ENCODE results near the gene TSPAN15.
"Not testable (repeated sequence)": the region's sequence is repeated elsewhere in the genome, so short reads cannot be mapped to it uniquely, and the experiment has no call there.

Gene TSPAN15

DNA sequence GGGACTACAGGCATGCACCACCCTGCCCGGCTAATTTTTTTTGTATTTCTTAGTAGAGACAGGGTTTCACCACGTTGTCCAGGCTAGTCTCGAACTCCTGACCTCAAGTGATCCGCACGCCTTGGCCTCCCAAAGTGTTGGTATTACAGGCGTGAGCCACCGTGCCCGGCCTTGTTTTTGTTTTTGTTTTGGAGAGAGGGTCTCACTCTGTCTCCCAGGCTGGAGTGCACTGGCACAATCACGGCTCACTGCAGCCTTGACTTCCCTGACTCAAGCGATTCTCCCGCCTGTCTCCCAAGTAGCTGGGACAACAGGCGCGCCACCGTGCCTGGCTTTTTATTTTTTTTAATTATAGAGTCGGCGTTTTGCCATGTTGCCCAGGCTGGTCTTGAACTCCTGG lies 870 bp upstream of the TSPAN15 start:
- DNase-seq: not testable (repeated sequence)

DNA sequence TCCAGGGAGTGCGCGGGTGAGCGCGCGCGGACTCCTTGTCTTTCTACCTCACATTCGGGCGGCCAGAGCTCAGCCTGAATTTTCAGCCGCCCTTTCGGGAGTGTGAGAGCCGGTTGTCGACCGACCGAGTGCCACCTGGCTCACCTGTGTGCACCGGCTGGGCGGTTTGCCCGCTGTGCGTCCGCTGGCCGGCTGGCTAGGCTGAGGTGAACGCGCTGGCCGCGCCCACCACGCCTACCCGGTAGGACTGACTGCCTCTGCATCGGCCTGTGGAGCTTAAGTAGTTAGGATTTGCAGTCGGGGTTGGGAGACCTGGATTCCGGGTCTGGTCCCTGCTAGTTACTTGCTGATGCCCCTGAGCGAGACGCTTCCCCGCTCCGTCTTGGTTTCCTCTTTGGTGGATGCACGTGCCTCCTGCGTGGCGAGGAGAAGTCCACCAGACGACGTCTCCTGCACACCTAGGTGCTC lies 553 bp downstream of the TSPAN15 start:
- no peak for DNase-seq

DNA sequence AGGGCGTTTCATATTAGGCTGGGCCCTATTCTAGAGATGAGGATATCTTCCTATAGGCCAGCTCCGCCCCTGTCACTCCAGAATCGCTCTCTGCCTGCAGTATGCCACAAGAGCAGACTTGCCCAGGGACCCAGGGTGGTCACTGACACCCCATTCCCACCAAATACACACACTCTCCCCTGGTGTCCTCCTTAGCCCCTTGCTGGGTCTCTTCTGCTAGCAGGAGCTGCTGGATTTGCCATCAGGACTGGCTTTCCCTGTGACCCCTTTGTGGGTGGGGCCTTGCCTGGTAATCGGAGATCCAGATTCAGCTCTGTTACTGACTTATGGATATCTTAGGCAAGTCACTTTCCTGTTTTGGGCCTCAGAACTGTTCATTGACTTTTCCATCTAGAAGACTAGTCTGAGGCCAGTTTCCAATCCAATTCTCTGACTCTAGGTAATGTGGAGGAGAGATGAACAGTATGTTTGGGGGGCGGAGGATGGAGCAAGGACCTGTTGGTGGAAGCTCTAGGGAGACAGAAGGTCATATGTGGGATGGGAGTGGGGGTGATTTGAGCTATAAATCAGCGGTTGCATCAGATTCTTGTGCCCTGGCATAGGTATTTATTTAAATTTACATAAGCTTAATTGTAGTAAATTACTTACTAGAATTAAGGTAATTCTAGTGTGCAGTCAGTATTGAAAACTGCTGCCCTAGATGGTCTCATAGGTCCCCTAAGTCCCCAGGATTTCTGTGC lies 1.6 kb downstream of the TSPAN15 start:
- DNase-seq: no peak

DNA sequence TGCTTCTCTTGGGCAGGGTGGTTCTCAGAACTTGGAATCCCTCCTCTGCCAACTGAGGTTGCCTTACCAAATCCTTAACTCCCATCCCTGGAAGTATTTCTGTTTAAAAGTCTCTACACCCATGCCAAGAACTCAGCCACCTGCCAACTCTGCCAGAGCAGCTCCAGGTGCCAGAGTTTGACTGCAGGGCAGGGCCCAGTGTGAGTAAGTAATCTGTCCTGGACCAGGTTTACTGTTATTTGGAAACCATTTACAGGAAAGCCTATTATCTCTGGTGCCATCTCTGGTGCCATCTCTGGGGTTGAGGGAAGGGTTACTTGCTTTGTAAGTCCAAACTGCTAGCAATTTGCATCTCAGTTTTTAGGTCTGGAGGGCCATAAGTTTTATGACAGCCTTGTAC lies 2.5 kb downstream of the TSPAN15 start:
- DNase-seq: no peak

DNA sequence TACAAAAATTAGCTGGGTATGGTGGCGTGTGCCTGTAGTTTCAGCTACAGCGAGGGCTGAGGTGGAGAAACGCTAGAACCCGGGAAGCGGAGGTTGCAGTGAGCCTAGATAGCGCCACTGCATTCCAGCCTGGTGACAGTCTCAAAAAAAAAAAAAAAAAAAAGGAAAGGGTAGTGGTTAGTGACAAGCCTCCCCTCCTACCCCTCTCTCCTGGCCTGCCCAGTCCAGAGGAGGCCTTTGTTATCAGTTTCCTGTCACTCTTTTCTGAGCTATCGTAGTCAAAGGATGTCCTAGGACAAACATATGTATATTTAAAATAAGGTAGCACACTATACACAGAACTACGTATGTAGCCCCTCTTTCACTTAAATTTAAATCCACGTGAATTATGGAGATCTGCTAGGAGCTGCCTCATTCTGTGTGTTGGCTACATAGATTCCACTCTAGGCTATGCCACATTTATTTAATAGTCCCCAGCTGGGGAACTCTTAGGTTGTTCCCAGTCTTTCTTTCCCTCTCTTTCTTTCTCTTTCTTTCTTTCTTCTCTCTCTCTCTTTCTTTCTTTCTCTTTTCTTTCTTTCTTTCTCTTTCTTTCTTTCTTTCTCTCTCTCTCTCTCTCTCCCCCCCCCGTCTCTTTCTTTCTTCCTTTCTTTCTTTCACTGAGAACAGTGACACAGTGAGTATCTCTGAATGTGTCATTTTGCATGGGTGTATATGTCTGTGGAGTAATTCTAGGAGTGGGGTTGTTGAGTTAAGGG lies 3.9 kb downstream of the TSPAN15 start:
- no peak for DNase-seq

DNA sequence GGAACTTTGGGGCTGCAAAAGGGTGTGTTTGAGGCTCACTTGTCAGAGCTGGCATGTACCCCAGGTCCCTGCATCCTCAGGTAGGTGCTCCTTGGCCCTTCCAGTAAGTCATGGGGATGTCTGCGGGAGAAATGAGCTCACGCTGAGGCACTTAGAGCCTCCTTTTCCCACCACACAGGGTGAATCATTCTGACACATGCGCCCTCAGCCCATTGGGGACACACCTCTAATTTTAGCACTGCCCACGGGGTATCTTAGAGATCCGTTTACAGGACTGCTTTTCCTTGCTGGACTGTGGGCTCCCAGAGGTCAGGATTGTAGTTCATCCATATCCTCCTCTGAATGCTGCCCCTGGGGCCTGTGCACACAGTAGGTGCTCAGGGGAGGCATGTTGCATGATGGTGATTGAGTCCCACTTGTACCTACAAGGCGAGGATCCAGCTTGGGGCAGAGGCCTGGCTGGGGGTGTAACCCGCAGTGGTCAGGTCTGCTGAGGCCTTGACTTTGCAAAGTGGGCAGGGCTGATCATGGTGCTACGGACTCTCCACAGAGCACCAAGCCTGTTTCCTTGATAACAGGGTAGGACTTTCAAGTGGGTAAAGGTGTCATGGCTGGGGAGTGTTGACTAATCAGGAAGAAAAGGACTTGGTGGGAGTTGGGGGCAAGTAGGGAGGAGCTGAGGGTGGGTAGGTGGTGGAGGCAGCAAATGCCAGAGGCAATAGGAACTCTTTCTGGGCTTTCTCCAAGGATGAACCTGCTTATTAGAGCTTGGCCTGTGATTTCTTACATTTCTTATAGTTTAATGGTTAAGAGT lies 5.8 kb downstream of the TSPAN15 start:
- no peak for DNase-seq

DNA sequence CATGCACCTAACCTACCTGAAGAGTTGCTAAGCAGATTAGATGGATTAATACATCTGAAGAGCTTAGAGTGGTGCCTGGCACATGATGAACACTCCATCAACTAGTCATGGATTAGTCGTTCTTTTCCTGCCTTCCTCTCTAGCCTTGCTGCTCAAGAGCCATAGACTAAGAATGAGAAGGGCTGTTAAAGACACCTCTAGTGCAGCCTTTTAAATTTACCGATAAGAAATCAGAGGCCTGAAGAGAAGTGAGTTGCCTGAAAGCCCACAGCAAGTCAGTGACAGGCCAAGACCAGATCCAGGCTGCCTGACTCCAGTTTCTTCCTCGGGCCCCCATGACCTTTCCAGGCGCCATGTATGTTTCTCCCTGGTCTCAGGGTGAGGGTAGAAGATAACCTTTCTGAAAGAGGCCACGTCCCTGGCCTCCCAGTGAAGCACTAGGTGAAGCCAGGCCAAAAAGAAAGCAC lies 6.5 kb downstream of the TSPAN15 start:
- no peak for DNase-seq

DNA sequence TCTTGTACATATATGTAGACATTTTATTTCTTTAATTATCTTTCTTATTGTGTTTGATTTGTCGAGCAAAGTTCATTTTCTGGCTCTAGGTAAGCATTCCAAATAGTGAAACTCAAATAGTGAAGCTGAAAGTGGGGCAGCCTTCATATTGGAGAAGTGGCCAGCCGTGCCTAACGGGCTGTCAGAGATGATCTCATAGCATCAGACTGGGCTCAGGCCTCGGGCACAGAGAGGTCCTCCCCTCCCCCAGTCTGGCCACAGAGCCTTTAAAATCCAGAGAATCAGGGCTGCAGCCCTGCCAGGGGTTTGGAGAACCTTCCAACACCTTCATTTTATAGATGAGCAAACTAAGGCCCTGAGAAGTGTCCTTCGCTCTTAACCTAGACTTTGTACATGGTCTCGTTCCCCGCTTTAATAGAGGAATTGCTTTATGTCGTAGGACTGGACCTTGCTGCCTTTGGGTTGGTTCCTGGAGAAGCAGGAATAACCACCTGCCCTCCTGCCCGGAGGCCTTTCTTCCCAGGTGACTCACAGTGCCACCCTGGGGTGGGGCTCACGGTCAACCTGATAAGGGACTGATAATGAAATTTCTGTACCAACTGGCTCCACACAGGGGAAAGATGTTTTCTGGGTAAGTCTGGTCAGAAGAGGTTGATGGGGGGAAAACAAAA lies 7.3 kb downstream of the TSPAN15 start:
- DNase-seq: no peak

DNA sequence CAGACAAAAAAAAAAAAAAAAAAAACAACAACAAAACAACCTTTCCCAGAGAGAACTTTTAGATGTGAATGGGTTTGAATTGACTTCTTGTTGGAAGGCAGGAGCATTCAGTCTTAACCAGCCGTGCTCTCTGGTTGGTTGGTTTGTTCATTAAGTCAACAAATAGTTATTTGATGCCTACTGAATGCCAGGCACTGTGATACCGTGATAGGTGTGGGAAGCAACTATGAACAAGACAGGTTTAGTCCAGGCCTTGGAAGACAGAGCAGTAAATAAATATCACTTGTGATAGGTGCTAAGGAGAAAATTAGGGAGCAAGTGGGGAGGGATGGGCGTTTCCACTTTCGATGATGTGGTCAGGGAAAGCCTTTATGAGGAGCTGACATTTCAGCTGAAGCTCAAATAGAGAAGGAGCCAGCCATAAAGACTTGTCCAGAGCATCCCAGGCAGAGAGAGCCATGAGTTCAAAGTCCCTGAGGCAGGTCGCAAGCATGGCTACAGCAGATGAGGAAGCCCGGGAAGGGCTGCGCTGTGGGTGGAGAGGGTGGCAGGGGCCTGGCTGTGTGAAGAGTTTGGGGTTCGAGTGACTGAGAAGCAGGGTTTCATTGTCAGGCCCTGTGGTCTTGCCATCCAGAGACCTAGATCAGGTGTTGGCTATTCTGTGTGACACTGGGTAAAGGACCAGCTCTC lies 8.0 kb downstream of the TSPAN15 start:
- DNase-seq: no peak

DNA sequence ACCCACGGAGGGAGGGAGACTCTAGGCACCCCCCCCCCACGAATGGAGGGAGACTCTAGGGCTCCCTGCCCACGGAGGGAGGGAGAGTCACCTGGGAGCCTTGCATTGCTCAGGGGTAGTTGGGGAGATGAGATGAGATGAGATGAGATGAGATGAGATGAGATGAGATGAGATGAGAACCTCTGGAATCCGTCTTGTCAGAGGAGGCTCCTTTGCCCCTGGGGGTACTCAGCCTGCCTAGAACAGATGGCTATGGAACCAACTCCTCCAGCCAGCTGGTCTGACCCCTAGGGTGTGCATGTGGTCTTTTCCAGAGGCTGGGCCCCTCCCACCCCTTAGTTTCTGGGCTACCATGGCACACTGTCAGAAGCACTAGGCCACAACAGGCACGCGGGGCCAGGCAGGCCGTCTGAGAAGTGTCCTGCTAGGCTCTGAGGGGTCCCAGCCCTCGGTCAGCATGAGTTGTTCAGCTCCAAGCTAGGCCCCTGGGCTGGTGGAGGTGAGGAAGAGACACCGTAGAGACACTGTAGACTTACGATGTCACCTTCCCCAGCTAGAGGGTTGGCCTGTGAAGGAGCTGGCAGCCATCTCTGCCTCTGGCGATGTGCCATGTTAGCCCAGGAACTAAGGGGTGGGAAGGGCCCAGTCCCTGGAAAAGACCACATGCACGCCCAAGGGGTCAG lies 8.8 kb downstream of the TSPAN15 start:
- DNase-seq: no peak

DNA sequence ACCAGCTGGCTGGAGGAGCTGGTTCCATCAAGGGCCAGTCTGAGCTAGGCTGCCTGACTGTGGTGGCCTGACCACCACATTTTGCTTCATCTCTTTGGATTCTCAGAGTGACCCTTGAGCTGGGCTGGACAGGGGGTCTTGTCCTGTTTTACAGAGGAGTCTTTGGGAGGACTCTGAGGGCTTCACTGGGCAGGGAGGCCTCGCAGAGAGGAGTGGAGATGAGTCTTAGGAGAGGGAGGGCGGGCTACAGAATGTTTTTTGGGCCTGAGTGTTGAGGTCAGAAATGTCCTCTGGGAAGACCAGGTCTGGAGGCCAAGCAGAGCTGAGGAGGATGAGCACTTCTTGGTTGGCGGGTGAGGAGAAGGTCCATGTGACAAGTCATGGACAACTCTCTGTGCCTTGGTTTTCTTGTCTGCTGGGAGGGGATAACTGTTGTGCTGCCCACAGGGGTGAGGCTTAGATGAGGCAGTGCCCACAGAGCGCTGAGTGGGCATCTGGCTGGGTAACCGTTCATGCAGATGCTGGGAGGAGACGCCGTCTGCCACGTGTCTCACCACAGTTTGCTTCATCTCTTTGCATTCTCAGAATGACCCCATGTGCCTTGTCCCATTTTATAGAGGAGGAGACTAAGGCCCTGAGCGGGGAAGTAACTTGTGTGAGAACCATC lies 9.4 kb downstream of the TSPAN15 start:
- DNase-seq: no peak

DNA sequence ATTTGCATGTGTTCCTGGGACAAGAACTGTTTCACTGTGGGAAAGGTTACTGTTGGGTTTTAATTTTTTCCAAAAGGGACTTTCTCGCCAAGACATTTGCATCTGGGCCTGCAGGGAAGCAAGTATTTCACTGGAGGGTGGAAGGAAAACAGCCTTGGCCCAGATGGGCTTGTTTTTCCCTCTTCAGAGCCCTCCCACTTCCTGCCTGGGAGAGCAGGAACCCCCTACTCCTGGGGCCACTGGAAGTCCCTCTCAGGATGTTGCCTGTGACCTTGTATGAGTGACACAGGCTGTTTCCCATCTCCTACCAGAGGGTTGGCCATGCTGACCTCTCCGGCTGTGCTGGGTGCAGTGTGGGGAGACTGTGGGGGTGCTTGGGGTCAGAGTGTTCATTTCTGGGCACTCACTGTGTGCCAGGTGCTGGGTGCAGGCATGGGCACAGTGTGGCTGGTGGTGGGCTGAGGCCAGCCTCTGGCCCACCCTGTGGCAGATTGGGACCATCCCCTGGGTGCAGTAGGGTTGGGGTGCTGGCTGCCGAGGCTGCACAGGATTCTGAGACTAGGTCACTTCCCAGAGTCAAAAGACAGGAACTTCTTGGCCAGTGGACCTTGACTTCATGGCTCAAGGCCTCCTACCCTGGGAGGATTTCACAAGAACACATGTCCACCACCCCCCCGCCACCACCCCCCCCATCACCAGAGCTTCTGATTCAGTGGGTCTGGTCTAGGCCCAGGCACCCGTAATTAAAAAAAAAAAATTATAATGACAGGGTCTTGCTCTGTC lies 10.2 kb downstream of the TSPAN15 start:
- no peak for DNase-seq

DNA sequence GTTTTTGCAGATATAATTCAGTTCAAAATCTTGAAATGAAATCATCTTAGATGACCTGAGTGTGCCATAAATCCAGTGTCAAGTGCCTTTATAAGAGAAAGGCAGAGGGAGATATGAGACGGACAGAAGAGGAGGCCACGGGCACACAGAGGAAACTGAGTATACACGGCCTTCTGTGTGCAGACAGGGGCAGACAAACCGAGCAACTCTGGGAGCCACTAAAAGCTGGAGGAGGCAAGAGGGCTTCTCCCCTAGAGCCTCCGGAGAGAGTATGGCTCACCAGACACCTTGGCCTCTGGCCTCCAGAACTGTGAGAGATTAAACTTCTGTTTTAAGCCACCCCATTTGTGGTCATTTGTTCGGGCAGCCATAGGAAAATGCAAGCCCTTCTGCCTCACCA lies 12.6 kb downstream of the TSPAN15 start:
- no peak for DNase-seq

DNA sequence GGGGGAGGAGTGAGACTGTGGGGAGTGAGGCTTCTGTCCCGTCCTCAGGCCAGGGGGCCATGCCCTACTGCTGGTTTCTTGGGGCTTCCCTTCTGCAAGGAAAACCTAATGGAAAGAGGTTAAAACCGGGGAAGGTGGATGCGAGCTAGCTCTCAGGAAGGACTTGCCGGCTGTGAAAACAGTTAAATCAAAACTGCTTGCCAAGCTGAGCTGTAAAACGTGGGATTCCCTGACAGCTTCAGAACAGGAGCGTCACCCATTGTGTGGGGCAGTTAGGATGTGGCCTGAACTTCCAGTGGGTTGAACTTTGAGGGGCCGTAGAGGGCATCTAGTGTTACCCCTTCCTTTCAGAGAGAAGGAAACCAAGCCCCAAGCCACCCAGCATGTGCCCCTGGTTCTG lies 13.1 kb downstream of the TSPAN15 start:
- no peak for DNase-seq

DNA sequence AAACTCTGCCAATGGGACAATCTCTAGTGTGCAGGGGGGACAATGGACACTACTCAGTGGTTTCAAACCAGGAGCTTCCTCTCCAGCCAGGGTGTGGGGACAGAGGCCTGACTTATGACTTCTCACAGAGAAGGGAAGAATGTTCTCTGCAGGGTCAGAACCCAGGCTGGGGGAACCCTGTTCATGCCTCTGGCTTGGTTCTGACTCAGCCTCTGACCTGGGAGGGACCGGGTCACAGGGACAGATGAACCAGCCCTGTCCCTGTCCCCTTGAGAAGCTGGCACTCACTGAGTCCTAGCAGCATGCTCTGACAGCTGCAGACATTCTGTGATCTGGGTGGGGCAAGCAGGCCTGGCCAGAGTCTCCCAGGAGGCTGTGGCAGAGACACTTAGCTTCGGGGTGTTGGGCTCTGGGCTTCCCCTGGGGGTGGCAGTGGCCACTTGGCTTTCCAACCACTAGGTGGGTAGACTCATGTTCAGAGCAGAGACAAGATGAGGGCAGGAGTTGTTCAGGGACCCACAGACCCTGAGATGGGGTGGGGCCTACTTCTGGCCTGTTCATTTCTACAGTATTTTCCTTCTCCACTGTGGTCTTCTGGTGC lies 13.6 kb downstream of the TSPAN15 start:
- DNase-seq: no peak

DNA sequence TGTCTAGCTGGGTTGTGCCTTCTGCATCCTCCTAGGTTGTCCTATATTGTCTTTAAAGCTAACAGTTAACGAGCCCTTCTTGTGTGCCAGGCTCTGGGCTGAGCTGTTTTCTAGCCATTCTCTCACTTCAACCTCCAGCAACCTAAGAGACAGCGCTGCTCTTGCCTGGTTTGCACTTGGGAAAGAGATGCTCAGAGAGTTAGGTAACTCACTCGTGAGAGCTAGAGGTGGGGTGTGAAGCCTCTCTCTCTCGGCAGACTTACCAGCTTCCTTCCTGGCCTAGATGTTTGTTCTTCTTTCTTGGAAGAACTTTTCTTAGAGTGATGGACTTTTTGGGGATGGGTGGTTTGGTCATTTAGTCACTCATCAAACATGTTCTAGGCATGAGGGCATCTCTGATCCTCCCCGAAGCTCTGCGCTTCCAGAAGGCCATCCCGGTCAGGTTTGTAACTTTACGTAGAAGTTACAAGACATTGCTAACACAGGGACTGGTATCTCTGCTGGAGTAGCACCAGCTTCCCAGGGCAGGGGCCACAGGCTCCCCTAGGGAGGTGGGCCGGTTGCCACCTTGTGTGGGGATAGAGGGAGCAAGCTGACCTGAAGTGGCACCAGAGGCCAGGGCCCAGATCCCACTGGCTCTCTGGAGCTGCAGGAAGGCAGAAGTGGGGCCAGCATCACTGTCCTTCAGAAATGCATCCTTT lies 14.3 kb downstream of the TSPAN15 start:
- DNase-seq: no peak

DNA sequence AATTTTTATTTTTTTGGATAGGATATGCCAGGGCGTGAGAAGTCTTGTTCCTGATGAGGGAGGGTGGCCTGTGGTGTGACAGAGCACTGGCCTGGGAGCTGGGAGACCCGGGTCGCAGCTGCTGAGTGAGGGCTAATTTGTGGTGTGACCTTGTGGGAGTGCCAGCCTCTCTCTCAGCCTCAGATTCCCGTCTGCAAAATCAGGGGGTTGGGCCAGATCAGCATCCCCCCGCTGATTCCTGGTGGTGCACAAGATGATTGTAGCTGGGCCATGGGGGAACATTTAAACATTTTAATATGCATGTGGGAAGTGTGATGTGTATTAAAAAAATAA lies 14.9 kb downstream of the TSPAN15 start:
- DNase-seq: no peak

DNA sequence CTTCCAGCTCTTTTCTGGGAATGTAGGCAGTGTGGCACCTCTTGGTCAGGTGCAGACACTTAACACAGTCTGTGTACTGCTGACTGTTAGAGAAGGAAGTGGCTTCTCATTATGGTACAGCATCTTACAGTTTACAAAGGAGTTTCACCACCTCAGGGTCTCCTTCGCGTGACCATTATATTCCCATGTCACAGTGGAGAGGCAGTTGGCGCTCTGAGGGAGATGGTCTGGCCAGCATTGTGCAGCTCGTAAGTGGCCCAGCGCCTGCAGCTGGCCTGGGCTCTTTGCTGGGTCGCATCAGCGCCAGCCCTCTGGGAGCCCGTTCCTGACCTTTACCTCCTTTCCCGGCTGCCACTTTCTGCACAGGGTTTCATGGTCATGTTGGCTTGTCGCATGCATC lies 15.4 kb downstream of the TSPAN15 start:
- DNase-seq: no peak
